ENCODE measurements around the gene MBNL3. TPM values are rescaled to one million over a fixed set of nuclear protein-coding genes. Genes with fewer than 3 reads are reported as not detected.

The MBNL3 gene
- total RNA-seq, 4 donors from 2014 or later: 30.6 to 41.3 (median 37.2) TPM

DNA sequence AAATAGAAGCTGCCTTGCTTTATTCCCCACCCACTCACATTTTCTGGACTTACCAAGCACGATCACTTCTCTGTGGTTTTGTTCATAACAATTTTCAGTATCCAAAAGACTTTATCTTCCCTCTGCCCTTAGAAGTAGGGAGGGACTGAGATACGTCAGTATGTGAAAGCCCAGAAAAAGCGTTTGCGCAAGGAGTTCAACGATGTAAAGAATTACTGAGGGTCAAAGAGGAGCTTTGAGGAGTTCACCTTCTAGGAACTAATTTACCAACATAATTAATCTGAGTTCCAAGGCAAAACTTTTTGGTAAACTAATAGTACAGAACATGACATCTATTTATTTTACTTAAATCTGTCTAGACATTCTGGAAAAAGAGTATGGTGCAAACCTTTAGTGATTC is 84.6 kb downstream of the MBNL3 start:
- no peak for DNase-seq (ENCODE audit: low spot score in 2 of 2)
- Histone ChIP-seq H3K9me3 (no peaks in the 10 kb centered on the region), H3K27ac (no peak overlapping the region), H3K4me1 (no peaks in the 10 kb centered on the region), H3K27me3 (no peaks in the 10 kb centered on the region), H3K36me3 (no peaks in the 10 kb centered on the region), H3K4me3 (no peak overlapping the region)
- WGBS: 85% methylated on average over 5 of the region's 5 CpGs
- TF ChIP-seq CTCF (IDR thresholded peaks at IDR 0.05) (no peak), POLR2A (IDR thresholded peaks at IDR 0.05) (no peak), EP300 (IDR thresholded peaks at IDR 0.05) (no peak), POLR2AphosphoS5 (IDR thresholded peaks at IDR 0.05) (no peak)

GRCh38 chrX:132401935-132402334 is 86.9 kb downstream of the MBNL3 start:
- Histone ChIP-seq H3K4me1 (no peaks in the 10 kb centered on the region), H3K36me3 (no peaks in the 10 kb centered on the region), H3K27me3 (no peaks in the 10 kb centered on the region), H3K9me3 (no peaks in the 10 kb centered on the region), H3K4me3 (no peak overlapping the region), H3K27ac (no peak overlapping the region)
- WGBS: 44% methylated on average over 1 of the region's 1 CpG
- TF ChIP-seq POLR2A (IDR thresholded peaks at IDR 0.05): no peak
- TF ChIP-seq CTCF (IDR thresholded peaks at IDR 0.05): no peak
- TF ChIP-seq POLR2AphosphoS5 (IDR thresholded peaks at IDR 0.05): no peak
- TF ChIP-seq EP300 (IDR thresholded peaks at IDR 0.05): no peak
- DNase-seq (ENCODE audit: low spot score in 2 of 2): no peak

GRCh38 chrX:132400706-132401105 is 88.1 kb downstream of the MBNL3 start:
- H3K4me3 ChIP-seq: no peak overlapping the region
- H3K27me3 ChIP-seq: no peaks in the 10 kb centered on the region
- H3K27ac ChIP-seq: no peak overlapping the region
- TF ChIP-seq POLR2A (IDR thresholded peaks at IDR 0.05) (no peak), EP300 (IDR thresholded peaks at IDR 0.05) (no peak), POLR2AphosphoS5 (IDR thresholded peaks at IDR 0.05) (no peak), CTCF (IDR thresholded peaks at IDR 0.05) (no peak)
- DNase-seq (ENCODE audit: low spot score in 2 of 2): no peak
- H3K4me1 ChIP-seq: no peaks in the 10 kb centered on the region
- no peaks in the 10 kb centered on the region for H3K36me3 ChIP-seq
- H3K9me3 ChIP-seq: no peaks in the 10 kb centered on the region
- WGBS: 79% methylated on average over 1 of the region's 1 CpG

GRCh38 chrX:132395645-132396044 is 93.2 kb downstream of the MBNL3 start:
- Histone ChIP-seq H3K36me3 (no peaks in the 10 kb centered on the region), H3K27me3 (no peaks in the 10 kb centered on the region), H3K4me3 (no peak overlapping the region), H3K4me1 (no peaks in the 10 kb centered on the region), H3K9me3 (no peaks in the 10 kb centered on the region), H3K27ac (no peak overlapping the region)
- no peak for TF ChIP-seq CTCF (IDR thresholded peaks at IDR 0.05)
- 54% methylated on average over 2 of the region's 2 CpGs for WGBS
- no peak for DNase-seq (ENCODE audit: low spot score in 2 of 2)

DNA sequence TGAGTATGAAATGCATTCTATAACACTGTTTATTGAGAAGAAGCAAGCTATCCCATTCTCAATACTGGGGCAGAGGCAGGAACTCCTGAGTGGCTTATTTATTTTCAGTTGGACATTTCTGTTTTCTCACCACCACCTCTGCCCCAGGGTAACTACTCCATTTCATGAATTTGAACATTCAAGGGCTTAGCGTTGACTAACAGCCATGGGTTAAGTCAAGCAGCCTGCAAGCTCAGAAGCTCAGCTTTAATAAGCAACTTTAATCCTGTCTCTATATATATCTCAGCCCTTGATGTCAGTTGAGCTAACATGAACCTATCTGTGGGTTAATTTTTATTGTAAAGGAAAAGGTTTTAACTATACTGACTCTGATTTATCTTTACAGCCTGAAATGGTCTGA is 93.8 kb downstream of the MBNL3 start:
- WGBS: 43% methylated on average over 1 of the region's 1 CpG
- H3K27ac ChIP-seq: no peak overlapping the region
- DNase-seq (ENCODE audit: low spot score in 2 of 2): no peak
- TF ChIP-seq CTCF (IDR thresholded peaks at IDR 0.05) (no peak), POLR2A (IDR thresholded peaks at IDR 0.05) (no peak), POLR2AphosphoS5 (IDR thresholded peaks at IDR 0.05) (no peak), EP300 (IDR thresholded peaks at IDR 0.05) (no peak)
- H3K4me3 ChIP-seq: no peak overlapping the region
- H3K27me3 ChIP-seq: no peaks in the 10 kb centered on the region
- no peaks in the 10 kb centered on the region for H3K4me1 ChIP-seq
- H3K9me3 ChIP-seq: no peaks in the 10 kb centered on the region
- H3K36me3 ChIP-seq: no peaks in the 10 kb centered on the region
